Measurements from ENCODE around the gene ZFR2.

Gene ZFR2

DNA sequence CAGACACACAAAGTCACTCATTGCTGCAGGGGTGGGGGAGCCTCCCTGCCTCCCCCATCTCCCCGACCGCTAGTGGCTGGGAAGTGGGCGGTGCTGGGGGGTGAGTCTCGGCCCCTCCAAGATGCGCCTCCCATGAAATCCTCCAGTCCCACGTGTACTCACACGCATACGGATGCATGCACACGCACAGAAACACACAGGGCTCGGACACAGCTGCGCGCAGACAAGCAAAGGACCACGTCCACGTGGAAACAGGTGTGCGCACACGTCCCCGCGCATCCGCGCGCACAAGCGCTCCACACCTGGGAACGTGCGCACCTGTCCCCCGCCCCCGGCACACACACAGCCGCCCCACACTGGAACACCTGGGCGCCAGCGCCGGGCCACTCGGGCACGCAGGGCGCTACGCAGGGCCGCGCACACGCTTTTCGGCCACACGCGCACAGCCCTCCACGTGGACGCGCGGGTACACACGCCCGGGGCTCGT, 83.3 kb downstream of the ZFR2 start:
- no peak for DNase-seq

DNA sequence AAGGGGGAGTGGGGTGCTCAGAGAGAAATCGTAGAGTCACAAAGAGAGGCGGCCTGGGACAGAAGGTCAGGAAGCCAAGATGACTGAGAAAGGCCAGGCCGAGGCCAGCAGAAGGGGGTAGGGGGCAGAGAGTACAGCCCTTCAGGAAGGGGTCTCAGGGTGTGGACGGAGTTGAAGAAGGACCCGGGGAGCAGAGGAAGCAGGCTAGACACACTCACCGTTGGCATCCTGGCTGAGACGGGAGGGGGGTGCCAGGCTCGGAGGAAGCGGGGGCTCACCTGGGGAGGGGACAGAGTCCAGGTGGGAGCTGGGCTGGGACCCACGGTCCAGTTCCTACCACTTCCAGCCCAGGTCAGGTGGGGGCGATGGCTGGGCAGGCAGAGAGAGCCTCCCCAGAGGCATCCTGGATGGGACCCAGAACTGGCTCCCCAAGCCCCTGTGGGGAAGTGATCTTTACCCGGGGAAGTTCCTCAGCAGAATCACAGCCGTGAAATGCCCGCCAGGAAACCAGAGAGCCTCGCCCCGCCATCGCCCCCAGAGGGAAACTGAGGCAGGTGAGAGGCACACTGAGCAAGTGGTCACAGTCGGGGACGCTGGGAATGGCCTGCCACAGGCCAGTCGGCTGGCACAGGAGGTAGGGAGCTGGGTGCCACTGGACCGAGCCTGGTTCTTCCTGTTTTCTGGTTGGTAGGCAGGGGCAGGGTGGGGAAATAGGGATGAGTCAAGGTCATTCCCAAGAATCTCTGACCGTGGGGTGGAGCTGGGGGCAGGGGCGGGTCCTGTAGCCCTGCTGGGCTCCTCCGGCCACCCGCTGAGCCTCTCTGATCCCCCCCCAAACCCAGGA, 84.0 kb downstream of the ZFR2 start:
- no peak for DNase-seq

DNA sequence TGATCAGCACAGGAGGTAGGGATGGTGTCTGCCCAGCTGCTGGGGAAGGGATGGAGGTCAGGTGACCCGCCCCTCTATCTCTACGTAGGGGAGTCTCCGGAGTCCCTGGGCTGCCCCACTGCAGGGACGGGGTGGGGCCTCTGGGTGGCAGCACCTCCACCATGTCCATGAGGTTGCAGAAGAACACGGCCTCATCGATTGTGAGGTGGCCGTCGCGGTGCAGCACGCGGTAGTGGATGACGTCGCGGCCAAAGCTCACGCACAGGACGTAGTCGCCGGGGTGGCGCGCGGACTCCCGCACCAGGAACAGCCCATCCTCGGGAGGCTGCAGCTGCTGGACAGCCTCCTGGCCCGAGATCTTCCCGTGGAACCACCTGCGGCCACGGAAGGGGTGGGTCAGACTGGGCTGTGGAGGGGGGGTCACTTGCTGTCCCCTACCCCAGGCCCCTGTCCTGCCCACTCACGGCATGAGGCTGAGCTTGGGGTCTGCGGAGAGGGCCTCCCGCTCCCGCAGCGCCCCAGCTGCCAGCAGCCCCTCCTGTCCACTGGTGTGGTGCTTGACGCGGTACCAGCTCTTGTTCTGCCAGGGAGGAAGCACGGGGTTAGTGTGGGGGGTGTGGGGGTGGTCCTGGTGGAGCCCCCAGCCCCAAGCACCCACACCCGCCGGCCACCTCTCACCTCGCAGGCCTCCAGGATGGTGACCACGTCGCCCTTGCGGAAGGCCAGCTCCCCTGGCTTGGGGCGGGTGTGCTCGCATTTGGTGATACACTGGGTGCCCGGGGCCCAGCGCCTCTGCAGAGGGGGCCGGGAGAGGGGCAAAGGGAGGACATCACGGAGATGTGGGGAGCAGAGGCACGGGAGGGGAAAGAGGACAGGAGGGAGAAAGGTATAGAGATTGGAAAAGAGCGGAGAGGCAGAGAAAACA, 84.9 kb downstream of the ZFR2 start:
- DNase-seq: no peak

DNA sequence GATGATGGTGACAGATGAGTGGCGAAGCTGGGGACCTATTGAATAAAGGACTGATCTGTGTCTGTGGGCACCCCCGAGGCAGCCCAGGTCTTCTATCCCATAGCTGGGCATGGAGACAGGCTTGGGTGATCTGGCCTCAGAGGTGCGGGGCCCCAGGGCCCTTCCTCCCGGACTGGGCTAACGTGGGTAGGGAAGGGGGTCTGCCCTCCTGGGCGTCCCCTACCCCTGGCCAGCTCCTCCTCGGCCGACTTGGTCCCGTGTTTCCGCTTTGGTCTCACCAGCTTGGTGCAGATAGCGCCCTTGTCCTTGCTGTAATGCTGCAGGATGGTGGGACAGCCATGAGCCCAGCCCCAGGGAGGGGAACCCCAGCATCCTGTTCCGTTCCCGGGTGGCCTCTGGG, 85.9 kb downstream of the ZFR2 start:
- DNase-seq: no peak

DNA sequence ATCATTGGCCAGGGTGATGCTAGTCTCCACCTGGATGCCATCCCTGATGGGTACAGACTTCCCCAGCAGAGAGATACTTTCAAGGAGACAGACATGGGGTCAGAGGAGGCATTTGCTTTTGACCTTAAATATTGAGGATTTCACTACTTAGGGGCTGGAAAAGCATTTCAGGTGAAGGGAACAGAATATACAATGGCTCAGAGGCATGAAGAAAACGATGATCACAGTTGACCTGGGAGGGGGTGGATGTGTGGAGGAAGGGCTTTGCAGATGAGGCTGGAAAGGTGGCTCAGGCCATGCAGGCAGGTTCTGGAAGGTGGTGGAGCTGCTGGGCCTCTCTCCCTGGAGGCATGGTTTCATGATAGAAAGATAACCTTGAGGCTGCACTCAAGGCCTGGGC, 86.5 kb downstream of the ZFR2 start:
- DNase-seq: no peak

DNA sequence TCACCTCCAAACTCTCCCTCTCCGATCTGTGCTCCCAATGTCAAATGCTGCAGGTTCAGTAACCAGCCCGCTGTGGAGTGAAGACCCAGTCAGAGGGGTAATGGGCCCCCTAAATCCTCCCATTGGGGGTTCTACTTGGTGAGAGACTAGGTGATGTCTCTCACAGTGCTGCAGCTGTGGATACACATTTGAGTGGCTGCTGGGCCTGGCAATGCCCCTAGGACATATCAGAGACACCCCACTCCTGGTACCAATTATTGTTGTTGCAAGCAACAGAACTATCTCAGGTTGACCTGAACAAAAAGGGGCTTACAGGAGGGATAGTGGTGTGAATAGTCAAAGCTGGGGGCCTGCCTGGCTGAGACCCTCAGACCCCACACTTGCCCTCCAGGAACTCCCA, 87.2 kb downstream of the ZFR2 start:
- no peak for DNase-seq

DNA sequence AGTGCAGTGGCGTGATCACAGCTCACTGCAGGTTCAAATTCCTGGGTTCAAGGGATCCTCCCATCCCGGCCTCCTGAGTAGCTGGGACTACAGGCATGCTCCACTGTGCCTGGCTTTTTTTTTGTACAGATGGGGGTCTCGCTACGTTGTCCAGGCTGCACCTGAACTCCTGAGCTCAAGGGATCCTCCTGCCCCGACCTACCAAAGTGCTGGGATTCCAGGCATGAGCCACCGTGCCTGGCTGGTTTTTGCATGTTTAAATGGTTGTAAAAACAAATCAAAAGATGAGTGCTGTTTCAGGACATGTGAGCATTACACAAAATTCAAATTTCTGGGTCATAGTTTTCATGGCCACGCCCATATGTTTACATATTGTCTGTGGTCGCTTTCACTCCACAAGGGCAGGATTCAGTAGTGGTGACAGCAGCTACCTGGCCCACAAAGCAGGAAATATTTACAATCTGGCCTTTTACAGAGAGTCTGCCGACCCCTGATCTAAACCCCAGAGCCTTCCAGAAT, 88.0 kb downstream of the ZFR2 start:
- DNase-seq: no peak

DNA sequence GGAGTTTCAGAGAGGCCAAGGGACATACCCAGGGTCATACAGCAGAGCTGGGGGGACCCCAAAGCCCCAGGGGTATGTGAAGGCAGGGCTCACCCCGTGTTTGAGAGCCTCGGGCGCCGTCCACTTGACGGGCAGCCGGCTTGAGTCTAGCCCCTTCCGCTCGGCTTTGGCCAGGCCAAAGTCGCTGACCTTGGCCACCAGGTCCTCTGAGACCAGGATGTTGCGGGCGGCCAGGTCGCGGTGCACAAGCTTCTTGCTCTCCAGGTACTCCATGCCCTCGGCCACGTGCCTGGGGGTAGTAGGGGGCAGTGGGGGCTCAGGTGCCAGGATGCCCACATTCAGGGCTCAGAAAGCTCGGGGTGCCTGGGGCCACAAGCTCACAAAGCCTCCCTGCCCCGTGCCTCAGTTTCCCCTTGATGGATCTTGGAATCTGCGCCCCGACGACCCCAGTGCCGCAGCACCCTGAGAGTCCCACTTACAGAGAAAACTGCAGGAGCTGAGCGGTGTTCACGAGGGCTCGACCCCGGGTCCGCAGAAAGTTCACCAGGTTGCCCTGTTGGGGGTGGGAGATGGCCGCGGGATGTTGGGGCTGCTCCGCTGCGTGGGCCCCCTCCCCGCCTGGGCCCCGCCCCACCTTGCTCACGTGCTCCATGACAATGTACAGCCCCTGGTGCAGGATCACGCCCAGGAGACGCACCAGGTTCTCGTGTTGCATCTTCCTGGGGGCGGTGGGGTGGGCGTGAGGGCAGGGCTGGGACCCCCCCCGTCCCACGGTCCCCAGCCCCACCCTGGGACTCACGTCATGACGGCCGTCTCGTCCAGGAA, 89.7 kb downstream of the ZFR2 start:
- DNase-seq: no peak

DNA sequence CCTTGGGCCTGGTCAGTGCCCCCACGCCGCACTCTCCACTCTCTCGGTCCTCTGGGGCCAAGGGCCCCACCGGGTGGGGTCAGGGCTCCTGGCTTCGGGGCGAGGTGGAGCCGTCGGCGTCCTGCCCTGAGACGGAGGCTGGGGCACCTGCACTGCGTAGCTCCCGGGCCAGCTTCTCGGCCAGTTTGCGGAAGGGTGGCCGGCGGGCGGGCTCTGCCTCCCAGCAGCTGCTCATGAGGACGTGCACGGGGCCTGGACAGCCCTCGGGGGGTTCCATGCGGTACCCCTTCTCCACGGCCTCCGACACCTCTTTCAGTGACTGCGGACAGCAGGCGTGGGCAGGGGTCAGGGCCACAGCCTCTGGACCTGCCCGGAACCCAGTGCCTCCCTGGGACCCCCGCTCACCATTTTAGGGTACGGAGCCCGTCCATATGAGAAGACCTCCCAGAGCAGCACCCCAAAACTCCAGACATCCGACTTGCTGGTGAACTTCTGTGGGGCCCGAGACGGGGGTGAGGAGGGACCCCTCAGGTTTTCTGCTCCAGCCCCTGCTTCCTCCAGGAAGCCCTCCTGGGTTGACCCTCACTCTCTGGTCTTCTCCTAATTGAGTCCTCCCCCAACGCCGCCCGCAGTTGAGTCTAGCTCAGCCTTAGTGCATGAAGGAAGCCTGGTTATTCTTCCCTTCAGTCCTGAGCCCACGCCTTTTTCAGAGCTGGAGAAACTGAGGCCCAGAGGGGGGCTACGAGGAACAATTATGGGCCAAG, 90.6 kb downstream of the ZFR2 start:
- no peak for DNase-seq

DNA sequence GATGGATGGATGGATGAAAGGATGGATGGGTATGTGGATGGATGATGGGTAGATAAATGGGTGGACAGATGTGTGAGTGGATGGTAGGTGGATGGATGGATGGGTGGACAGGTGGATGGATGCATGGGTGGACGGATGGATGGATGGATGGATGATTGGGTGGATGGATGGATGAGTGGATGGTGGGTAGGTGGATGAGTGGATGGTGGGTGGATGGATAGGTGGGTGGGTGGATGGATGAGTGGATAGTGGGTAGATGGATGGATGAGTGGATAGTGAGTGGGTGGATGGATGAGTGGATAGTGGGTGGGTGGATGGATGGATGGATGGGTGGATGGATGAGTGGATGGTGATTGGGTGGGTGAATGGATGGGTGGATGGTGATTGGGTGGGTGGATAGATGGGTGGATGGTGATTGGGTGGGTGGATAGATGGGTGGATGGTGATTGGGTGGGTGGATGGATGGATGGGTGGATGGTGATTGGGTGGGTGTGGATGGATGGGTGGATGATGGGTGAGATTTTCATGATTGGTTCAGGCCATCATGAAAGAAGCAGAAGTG, 92.3 kb downstream of the ZFR2 start:
- DNase-seq: no peak

DNA sequence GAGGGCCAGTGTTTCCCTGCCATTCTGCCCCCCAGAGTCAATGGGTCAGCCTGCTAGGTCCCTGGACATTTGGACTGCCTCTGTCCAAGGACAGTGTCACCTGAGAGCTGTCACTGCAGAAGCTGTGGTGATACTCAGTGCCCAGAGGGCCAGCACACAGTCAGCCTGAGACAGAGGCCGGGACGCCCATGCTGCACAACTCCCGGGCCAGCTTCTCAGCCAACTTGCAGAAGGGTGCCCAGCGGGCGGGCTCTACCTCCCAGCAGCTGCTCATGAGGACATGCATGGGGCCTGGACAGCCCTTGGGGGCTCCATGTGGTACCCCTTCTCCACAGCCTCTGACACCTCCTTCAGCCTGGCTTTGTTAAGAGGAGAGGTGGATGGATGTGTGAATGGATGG, 93.0 kb downstream of the ZFR2 start:
- no peak for DNase-seq

DNA sequence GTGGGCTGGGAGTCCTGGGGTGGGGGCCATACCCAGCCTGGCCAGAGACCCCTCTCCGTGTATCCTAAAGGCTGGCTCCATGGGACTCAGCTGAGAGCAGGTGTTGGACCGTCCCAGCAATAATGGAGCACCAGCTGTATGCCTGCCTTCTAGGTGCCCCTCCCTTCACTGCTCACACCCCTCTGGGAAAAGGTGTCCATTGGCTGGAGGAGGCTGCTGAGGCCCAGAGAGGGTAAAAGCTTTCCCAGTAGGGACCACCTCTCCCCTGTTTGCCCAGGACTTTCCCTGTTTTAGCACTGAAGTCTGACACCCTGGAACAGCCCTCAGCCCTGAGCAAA, 93.5 kb downstream of the ZFR2 start:
- DNase-seq: no peak

DNA sequence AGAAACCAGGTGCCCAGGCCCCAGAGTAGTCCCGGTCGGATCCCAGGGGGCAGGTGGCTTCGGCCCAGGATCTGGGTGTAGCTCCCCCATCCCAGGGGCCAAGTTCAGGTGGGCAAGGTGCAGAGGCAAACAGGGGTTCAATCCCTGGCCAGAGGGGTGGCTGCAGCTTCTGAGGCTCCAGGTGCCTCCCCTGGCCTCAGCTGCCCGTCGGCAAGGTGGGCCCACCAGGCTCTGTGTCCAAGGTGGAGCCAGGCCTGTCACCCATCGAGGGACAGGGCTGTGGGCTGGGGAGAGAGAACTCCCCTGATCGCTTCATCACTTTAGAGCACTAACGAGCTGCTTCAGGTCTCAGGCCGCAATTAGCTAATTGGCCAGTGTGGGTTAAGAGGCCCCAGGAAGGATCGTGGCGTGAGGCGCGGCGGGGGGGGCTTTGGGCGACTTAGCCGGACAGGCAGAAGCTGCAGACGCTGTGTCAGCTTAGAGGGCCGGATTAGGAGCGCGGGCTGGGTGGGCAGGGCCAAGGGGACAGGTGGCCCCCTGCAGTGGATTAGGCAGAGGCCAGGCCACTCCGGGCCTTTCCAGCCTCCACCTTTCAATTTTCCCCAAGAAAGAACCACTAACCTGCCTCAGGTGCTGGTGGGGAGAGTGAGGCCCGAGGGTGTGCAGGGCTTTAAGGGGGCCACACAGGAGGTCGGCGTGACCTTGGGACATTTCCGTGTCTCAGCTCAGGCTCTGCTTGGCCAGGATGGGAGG, 94.0 kb downstream of the ZFR2 start:
- no peak for DNase-seq

DNA sequence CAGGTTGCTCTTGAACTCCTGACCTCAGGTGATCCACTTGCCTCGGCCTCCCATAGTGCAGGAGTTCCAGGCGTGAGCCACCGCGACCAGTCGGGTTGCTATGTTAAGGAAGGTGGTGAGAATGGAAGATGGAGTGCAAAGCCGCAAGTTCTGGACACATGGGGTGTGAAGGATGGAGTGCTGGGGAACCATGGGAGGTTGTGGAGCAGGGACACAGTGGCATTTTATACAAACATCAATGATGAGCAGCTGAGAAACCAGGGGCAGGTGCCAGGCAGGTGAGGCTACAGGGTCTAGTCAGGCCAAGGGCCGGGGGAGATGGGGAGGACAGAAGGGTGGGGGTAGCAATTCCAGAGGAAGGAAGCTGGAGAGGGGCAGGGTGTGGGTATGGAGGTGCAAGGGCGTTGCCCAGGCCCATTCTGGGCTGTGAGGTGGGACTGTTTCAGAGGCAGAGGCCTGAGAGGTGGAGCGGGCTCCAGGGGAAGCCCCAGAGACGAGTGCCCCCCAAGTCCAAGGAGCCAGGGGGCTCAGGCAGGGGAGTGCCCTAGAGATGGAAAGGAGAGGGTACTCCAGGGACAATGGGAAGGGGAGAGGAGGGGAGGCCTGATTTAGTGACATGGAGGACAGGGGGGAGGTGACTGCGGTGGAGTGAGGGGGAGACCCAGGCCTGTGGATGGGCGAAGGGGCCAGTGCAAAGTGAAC, 94.9 kb downstream of the ZFR2 start:
- no peak for DNase-seq

DNA sequence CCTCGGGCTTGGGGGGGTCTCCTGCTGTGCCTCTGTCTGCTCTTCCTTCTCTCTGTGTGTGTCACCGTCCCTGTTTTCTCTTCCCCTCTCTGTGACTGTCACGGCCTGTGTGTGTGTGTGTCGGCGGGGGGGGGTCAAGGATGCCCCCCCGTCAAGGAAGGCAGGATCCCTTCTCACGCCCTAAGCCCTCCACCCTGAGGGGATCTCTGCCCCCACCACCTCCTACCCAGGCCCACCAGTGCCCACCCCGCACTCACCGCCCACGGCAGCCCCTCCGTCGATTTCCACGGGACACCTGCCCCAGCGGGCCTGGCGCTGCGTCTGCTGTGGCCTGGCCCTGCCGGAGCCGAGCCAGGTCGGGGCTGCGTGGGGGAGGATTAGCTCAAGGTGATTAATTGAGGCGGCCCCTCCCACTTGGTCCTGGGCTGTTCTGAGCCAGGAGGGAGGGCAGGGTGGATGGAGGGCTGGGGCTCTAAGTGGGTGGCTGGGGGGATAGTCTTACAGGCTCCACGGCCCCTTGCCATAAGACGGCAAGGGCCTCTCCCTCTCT, 96.9 kb downstream of the ZFR2 start, which contains the start of gene RAX2:
Gene RAX2, minus strand, starts transcription at position 323 of the 550 bp plus-strand sequence. CDS start 486 bp downstream, outside the sequence.
- DNase-seq: no peak

DNA sequence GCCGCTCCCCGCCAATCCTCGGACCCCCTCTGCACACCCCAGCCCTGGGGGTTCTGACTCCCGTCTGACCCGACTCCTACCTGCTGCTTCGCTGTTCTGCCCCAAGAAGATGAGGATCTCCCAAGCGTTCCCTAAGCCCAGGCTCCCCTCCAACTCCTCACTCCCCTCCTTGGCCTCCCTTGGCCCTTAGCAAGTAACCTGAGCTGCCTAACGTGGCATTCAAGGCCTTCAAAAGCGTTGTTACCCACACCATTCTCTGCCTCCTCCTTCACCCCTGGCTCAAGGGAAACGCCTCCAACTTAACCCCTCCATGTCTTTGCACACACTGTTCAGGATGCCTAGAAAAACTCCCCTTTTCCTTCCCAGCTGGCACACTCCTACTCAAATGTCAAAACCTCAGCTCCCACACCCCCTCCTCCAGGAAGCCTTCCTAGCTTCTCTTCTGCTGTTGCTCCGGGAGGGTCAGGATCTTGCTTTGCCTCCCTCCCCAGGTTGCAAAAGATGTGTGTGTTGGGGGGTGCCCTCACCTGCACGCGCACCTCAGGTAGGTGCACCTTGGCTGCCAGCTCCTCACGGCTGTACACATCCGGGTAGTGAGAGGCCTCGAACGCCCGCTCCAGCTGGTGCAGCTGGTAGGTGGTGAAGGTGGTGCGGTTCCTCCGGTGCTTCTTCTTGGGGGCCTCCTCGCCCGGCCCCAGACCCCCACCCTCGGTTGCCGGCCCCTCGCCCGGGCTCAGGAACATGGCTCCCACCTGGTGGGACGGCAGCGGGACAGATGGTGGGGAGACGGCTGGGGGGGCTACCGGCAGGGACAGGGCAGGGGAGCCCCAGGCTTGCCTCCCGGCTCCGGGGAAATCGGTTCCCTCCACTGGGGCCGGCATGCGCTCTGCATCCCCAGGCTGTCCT, 97.6 kb downstream of the ZFR2 start:
- DNase-seq: no peak

DNA sequence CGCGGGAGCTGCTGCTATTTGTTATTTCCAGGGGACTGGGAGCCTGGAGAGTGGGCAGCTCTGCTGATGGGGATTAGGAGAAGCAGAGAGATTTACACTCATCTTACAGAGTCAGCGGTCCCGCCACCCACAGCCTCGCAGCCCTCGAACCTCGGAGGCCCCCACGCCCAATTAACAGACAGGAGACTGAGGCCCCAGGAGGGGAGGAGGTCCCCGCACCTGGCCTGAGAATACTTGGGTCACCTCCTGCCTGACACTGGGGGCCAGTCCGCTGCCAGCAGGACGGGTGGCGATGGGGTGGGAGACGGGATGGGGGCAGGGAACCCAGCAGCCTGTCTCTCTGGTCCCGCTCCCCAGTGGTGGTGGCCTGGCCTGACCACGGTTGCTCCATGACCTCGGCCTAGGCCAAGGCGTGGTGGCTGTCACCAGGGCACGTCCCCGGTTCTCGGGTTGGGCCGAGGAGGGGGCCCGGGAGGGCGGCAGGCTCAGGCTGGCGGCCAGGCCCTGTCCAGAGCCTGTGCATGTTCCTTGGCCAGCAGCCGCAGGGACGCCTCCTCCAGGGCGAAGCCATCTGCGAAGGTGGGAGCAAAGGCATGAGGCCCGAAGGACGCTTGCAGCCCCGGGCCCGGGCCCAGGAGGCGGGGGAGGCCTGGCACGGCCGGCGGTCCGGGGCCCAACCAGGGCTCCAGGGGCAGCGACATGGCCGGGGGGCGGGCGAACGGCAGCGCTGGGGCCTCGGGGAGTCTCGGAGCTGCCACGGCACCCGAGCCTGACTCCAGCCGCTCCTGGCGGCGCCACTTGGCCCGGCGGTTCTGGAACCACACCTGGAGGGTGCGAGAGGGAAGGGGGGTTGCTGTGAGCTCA, 98.5 kb downstream of the ZFR2 start:
- DNase-seq: no peak

DNA sequence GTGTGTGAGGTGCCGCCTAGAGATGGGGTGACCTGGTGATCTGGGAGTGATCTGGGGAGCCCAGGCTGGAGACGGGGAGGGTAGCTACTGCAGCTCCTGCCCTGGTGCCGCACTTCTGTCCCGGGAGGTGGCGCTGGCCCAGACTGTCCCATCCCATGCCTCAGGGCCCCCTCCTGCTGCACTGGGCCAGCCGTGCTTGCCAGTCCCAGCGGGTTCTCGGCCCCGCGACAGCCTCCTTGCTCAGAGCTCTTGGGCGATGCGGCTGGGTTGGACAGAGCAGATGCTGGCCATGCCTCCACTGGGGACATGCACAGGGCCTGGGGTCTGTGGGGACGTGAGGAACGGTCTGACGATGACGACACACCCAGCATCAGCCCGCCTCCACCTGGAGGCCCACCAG, 99.3 kb downstream of the ZFR2 start:
- no peak for DNase-seq
